HG03520 (cell line): Measurements from ENCODE around the gene KAT2A.

ENCODE experiments used
- ATAC-seq: cut with Tn5 transposase; IDR thresholded peaks from one replicate; pipeline ENCODE4 v1.9.1; 2021; ENCODE audit warnings: mild to moderate bottlenecking, moderate library complexity; ENCODE audit not compliant: unreplicated experiment

Gene KAT2A

DNA sequence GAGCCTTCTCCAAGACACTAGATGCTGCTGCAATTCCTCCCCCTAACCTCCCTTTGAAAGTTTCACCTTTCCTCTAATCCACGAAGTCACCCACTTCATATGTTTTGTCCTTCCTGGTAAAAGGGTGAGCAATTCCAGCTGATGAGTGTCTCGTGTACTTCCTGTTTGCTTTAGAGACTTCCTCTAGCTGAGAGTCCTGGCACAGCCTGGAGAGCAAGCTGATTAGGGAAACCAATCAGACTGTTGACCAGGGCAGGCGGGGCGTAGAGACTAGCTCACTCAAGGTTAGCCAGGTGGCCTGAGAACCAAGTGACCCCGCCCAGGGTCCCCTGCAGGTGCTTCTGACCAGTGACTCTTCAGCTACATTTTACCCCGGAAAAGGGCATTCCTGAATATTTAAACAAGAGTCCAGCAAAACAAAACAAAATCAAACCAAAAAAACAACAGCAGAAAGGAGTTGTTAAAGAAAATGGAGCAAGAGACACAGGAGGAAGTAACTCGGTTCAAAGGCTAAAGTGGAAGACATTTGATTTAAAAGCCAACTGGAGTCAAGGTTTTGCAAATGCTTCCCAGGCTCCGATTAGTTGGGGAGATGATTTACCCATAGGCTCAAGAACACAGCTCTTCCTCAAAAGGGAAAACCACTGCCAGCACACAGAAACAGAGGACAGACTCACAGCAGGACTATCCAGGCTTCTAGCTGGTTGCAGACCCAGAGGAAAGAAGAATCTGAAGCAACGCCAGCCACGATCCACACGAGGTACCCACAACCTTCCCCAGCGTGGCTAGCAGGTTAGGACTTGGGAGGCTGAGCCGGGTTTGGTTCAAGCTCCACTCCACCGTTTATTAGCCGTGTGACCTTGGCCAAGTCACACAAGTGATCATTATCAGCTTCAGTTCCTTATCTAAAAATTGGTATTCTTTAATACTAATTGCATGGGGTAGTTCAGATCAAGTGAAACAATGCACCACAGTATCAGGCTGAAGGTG lies 14.8 kb upstream of the KAT2A start:
- ATAC-seq, result no peak

DNA sequence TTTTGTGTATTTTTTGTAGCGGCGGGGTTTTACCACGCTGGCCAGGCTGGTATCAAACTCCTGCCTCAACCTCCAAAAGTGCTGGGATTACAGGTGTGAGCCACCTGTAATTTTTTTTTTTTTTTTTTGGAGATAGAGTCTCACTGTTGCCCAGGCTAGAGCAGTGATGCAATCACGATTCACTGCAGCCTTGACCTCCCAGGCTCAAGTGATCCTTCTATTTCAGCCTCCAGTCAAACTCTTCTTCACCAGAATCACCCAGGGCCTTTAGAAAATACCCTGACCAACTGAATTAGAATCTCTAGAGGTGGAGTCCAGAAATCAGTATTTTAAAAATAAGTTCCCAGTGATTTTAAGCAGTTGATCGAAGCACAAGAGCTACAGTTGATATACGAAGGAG lies 14.0 kb upstream of the KAT2A start:
- ATAC-seq, result no peak

DNA sequence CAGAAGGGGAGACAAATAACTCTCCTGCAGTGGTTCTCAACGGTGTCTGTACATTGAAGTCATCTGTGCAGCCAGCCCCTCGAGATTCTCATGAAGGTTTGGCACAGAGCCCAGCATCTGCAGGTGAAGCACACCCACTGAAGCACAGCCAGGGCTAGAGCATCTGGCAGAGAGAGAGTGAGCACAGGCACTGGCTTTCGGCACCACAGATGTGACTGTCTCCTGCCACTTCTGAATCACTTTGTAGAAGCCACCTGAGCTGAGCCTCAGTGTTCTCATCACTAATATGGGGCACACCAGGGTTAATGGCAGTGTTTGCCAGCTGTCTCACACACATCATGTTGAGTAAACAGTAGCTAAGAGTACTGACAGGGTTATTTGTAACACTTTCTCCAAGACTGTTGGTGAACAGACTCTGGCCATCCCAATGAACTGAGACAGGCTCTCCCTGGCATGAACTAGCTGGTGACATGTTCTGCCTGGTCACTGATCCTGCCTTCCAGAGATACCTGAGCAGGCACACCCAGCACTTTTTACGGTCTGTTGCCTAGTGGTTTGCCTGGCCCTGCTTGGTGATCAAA lies 12.4 kb upstream of the KAT2A start:
- no peak for ATAC-seq

DNA sequence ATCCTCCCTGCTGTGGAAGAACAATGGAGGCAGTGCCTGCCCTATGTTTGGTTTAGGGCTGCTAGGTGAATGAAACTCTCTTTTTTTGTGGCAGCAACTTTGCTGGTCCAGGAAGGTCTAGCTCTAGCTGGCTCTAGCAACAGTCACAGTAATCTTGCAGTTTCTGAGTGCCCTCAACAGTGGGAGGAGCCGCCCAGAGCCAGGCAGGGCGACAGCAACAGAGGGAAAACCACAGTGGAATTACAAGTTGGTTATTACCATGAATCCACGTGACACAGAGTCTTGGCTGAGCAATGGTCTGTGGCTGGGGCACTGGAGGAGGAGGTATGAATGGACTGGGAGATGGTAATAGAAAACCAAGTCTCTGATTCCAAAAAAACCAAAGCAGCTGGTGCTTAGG lies 11.8 kb upstream of the KAT2A start:
- no peak for ATAC-seq

DNA sequence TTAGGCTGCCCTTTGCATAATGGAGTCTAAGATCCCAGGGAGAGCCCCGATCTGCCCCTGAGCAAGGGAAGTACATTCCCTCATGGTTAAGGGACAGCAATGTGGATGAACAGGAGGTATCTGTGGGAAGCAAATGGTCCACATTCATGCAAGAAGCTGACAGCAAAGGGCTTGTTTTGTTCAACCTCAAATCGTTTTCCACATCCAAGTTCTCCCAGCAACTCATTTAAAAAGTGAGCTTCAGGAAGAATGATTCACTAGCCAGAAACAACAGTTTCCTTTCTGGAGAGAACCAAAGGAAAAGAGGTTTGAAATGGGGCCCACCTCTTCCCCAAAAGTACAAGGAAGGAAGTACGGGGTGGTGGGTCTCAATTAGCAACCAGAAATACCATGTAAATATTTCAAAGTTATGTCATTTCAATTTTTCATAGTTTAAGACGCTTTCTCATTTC lies 10.8 kb upstream of the KAT2A start:
- no peak for ATAC-seq

DNA sequence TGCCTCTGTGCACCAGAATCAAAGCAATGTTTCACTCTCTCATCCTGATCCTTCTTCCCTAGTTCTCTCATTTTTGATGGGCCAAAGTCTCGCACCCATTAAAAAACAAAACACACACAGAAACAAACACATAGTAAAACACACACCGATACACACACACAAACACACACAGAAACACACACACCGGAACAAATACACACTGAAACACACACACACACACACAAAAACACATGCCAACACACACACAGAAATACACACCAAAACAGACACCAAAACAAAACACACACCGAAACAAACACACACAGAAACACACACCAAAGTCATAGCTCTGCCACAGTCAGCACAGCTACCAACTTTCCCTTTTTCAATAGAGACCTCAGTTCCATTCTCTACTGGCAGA lies 10.1 kb upstream of the KAT2A start:
- ATAC-seq, result no peak

DNA sequence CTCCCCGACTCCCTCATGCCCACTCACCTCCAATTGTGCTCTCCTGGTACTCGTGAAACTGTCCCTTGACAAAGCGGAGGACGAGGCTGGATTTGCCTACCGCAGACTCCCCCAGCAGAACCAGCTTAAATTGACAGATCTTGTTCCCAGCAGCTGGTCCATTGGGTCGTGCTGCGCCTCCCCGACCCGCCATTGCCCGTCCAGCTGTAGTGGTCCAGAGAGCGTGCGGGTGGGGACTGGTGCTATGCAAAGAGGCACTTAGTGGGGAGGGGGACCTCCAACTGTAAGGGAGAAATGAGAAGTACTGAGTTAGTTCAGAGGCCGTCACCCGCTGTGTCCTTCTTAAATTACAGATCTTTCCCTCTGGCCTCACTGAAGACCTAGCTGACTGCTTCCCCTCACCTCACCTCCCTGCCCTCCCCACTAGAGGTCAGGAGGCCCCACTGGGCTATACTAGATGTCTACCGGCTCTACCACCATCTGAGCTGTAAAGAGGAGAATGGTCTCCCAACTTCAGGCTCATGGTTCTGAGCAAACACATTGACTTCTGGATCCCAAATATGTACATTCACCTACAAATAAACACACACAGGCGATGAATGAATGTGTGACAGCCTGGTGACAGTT lies 9.3 kb upstream of the KAT2A start:
- no peak for ATAC-seq

DNA sequence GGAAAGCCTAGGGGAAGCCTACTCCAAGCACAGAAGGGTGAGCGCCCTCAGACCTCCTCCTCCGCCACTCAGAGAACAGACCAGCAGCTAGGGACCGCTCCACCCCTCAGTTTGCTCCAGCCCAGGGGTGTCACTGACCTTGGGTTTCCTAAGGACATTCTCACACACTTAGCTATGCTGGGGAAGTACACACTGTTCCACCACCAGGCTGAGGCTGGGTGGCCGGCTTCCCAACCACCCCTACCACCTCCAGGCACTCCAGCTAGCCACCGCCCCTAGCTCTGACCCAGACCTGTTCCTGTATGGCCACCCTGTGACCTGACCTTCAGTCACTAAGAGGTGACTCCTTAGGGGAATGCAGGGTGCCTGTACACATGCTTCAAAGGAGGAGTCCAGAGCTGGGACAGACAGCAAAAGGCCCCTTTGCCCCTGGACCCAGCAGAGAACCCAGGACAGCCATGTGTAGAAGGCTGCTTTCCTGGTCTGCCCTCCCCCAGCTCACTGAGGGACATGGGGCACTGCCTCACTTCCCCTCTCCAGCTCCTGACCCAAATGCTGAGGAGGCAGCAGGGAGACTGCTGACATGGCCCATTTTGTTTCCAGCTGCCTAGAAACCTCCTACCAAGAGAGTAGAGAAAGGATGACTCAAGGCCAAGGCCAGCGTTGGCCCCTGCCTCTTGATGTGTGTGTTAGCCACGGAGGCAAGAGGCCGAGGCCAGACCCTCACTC lies 8.1 kb upstream of the KAT2A start:
- no peak for ATAC-seq

DNA sequence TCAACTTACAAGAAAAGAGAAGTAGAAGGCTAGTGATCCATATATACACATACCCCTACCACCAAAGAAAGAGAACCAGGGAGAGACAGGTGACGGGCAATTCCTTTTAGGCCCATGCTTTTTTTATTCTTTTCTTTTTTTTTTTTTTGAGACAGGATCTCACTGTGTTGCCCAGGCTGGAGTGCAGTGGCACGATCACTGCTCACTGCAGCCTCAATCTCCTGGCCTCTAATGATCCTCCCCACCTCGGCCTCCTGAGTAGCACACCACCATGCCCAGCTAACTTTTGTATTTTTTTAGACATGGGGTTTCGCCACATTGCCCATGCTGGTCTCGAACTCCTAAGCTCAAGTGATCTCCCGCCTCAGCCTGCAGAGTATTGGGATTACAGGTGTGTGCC lies 6.2 kb upstream of the KAT2A start:
- no peak for ATAC-seq

DNA sequence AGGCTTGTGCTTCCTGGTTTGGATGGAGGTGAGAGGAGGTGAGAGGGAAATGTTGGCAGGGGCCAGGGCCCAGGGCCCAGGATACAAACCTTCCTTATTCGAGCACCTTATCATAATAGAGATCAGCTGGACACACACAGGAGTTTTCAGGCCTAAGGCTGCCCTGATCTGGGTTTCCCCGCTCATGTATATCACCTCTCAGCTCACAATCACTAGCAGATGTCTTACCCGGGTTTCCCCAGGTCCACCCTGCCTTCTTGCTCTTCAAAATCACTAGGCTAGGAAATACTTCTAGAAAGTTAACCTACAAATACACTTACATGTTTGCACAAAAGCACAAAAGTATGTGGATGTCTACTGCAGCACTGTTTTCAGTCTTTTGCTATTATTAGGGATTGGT lies 5.7 kb upstream of the KAT2A start:
- ATAC-seq, result no peak

DNA sequence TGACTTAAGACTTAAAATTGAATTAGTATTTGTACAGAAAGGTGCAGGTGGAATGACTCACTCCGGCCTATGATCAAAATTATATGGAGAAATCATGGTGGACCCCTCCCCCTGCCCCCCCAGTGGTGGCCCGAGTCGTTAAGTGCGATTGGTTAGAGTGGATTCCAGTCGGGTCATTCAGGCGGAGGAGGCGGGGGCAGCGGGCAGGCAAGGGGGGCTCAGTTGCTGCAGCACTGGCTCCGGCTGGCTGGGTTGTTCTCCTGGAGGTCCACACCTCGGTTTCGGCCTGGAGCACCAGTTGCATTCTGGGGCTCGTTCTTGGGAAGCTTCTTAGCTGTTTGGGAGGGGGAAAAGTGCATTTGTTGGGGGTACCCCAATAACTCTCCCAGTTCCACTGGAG lies 4.4 kb upstream of the KAT2A start:
- no peak for ATAC-seq

DNA sequence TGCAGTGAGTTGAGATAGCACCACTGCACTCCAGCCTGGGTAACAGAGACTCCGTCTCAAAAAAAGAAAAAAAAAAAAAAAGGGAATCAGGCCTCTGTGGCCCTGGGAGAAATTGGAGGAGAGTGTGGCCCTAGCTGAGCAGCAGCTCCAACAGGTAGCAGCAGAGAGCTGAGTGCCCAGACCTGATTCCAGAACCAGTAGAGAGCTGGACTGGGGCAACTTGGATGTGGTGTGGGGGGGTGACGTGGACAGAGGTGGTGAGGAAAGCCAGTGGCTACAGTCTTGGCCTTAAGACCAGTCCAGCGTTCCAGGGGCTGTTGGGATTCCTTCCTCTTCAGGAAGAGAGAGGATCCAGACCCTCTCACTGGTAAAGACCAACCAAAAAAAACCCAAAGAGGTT lies 3.1 kb upstream of the KAT2A start:
- ATAC-seq, result no peak

DNA sequence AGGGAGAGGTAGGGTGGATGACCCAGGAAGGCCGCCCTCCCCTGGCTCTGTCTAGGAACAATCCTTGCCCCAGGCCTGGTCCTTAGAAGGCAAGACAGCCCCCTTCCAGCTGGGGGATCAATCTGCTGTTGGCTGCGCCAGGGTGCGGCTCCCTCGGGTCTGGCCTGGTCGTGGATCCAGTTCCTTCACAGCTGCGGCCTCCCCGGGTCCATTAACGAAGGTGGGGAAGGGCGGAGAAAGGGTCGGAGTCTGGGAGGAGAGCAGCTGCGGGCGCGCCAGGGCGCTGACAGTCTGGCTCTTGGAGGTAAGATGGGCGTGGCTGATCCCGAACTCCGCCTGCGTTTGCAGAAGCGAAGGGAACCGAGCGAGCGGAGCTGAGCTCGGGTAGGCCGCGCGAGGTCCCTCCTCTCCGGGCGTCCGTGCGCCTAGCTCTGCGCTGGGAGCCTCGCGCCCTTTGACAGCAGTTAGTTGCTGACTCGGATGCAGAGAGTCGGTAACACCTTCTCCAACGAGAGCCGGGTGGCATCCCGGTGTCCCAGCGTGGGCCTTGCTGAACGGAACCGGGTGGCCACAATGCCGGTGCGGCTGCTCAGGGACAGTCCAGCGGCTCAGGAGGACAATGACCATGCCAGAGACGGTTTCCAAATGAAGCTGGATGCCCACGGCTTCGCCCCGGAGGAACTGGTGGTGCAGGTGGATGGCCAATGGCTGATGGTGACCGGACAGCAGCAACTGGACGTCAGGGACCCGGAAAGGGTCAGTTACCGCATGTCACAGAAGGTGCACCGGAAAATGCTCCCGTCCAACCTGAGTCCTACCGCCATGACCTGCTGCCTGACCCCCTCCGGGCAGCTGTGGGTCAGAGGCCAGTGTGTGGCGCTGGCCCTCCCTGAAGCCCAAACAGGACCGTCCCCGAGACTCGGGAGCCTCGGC lies 1.5 kb upstream of the KAT2A start, which contains the start of gene HSPB9:
TSS of gene HSPB9 (plus strand) at position 434 of the 933 bp plus-strand sequence. CDS start at position 481, 47 bp downstream.
- no peak for ATAC-seq

DNA sequence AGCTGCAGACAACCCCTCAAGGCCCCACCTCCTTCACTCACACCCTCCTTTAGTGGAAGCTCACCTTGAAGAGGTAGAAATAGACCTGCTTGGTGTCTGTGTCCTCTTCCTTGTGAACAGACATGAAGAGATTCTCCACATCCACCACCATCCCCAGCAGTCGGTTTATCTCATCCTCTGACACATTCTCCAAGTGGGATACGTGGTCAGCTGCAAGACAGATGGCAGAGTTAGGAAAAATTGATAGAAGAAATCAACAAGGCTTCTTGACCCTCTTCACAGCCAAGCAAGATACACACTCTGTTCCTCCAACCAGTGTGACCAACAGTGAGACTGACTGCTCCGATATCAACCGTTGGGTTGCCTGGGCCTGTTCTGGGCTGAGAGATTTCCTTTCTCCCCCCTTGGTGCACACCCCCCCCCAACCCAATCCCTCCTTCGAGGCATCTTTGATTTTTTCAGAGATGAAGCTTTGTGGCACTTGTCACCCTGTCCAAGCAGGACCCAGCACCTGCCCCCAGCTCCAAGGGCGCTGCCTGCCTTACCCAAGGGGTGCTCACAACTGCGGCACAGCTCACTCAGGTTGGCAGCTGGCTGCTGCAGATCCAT lies 902 bp downstream of the KAT2A start:
- ATAC-seq, result no peak

DNA sequence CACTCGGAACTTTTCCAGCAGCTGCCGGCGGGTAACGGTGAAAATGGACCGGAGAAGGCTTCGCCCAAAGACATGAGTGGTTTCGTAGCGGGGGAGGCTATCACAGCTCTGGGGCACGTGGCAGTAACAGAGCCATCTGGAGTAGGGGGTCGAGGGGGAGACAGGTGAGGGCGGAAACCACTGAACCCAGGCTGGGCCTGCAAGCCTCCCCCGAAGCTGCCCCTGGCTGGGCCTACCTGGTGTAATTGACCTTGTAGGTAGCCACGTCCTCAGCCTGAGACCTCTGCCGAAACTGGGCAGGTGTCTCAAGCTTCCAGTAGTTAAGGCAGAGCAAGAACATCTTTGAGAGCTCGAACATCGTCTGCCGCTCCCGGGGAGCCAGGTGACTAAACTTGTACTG lies 1.9 kb downstream of the KAT2A start:
- ATAC-seq, result no peak

DNA sequence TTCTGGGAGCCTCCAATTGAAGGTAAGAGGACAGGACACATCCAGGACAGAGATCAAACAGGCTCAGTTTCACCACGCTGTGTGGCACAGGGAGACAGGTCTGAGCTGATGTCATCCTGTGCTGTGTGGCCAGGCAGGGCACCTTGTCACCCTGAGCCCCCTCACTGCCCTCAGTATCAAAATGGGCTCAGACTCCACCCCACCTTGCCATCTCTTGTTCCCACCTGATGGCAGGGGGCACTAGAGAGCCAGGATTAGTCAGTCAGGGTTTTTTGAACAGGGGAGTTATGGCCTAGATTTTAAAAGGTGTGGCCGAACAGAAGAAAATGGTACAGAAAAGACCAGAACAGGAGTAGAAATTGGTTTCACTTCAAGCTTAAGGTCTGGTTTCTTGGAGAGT lies 2.6 kb downstream of the KAT2A start:
- ATAC-seq, result no peak

DNA sequence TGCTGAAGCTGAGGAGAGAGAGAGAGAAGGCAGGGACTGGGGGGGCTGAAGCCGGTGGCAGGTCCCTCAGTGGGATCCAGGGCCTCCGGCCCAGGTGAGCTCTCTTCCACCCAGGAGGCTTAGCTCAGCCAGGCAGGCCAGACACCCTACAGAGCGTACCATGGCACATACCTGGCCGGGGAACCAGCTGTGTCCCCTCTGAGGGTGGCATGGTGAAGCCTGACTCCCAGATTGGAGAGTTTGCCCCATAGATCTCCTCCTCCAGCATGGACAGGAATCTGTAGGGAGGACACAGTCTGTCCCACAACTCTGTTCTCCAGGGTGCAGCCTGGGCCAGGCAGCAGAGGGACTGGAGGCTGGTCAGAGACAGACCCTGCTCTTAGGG lies 3.0 kb downstream of the KAT2A start:
- no peak for ATAC-seq

DNA sequence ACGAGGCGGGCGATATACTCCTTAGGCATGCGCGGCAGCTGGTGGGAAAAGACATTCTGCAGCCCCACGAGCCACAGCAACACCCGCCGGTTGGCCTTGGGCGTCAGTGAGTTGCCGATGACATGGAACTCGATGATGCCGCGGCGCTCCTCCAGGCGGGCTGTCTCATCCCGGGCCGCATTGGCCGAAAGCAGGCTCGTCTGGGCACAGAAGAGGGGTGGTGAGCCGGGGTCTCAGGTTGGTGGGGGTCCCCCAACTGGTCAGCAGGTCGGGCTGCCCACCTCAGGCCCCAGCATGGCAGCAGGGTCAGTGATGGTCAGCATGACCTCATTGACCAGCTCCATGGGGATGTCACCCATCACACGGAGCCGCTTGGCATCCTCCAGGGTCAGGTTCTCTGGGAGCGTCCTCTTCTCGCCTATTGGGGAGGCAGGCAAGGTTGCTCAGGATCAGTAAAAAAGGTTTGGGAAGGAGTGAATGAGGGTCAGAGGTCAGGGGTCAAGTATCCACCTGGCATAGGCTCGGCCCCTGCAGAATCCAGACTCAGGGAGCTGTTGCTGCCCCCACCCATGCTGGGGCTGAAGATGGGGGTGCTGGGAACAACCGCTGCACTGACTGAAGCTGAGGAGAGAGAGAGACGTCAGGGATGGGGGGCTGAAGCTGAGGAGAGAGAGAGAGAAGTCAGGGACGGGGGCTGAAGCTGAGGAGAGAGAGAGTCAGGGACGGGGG lies 3.6 kb downstream of the KAT2A start:
- ATAC-seq, result no peak
